Measurements from ENCODE around the gene CHST15. TPM values are rescaled to one million over a fixed set of nuclear protein-coding genes. Genes with fewer than 3 reads are reported as not detected.

CHST15 gene
- total RNA-seq (2012; rRNA removed) (0.18 and 0.28 TPM in 2 replicates), polyA plus RNA-seq (2012; rRNA removed) (0.10 and 0.14 TPM in 2 replicates), Bru-seq, nascent RNA (percentile 16 among the genes with signal in this experiment), BruChase-seq, experiment 1, labeled RNA remaining after a 6-hour chase (percentile 19 among the genes with signal in this experiment), BruChase-seq, experiment 2, labeled RNA remaining after a 2-hour chase (percentile 17 among the genes with signal in this experiment)
- polyA plus RNA-seq (2012; cell fraction: cytosol; rRNA removed), result 0.02 and 0.08 TPM in 2 replicates
- polyA plus RNA-seq (2012; cell fraction: nucleus; rRNA removed; ENCODE audit: low replicate concordance), result 0.12 and 0.18 TPM in 2 replicates
- long read RNA-seq, result 0 reads

GRCh38 chr10:124092860-124093773 is at the start of gene CHST15:
Gene CHST15, minus strand, starts transcription at chr10:124093598. Its CDS starts 47,386 bp downstream, at chr10:124046212.
- intact Hi-C loops (cut with micrococcal nuclease), result no loop called here
- Histone ChIP-seq H3K79me1 (ENCODE audit: low read depth in 1 of 2, low read length in 2 of 2) (no peaks in the 10 kb centered on the region), H2AK5ac (ENCODE audit: low read depth, low read length) (no peak within 1 kb of the TSS), H4K5ac (ENCODE audit: low read depth, low read length) (no peak within 1 kb of the TSS), H2BK15ac (ENCODE audit: low read depth, low read length) (no peak within 1 kb of the TSS), H3K9ac (ENCODE audit: low read depth, low read length) (no peak within 1 kb of the TSS), H3K4me2 (ENCODE audit: low read depth, low read length) (peak within 1 kb of the TSS; percentile 67; the same call in 1 of the 2 replicates), H3K23ac (ENCODE audit: low read depth, low read length) (no peak within 1 kb of the TSS), H3K56ac (ENCODE audit: extremely low read depth, insufficient read depth, low read length) (no peak within 1 kb of the TSS), H3K9me3 (ENCODE audit: control insufficient read depth, insufficient read depth, low read length) (peaks cover 5% of the 10 kb centered on the region; the same call in 1 of the 2 replicates), H2BK120ac (ENCODE audit: low read depth, low read length) (no peak within 1 kb of the TSS), H3K14ac (replicated peaks; ENCODE audit: low read depth, low read length) (no peak within 1 kb of the TSS), H4K91ac (ENCODE audit: insufficient read depth, low read depth, low read length) (no peak within 1 kb of the TSS), H2BK5ac (ENCODE audit: low read depth, low read length, poor library complexity, severe bottlenecking) (no peak within 1 kb of the TSS), H3K4me1 (ENCODE audit: control insufficient read depth, insufficient read depth, low read length) (no peaks in the 10 kb centered on the region; the same call in 1 of the 2 replicates), H4K20me1 (ENCODE audit: insufficient read depth, low read length) (no peaks in the 10 kb centered on the region), H4K8ac (ENCODE audit: low read depth in 2 of 2, low read length in 2 of 2) (no peak within 1 kb of the TSS), H2AK9ac (replicated peaks; ENCODE audit: low read depth, low read length, poor library complexity) (no peak within 1 kb of the TSS), H3K36me3 (ENCODE audit: control insufficient read depth, insufficient read depth, low read length) (no peaks in the 10 kb centered on the region), H3K4ac (ENCODE audit: low read depth, low read length) (no peak within 1 kb of the TSS), H3K27me3 (ENCODE audit: control insufficient read depth, insufficient read depth, low read length) (peaks cover 35% of the 10 kb centered on the region), H3K4me3 (ENCODE audit: insufficient read depth, low read depth, low read length) (peak within 1 kb of the TSS; percentile 14; the same call in 1 of the 2 replicates), H2AFZ (replicated peaks; ENCODE audit: low read length, poor library complexity) (peak within 1 kb of the TSS; percentile 41), H2BK20ac (ENCODE audit: low read depth, low read length) (no peak within 1 kb of the TSS), H3K27ac (ENCODE audit: insufficient read depth, low read length) (no peak within 1 kb of the TSS), H3K9me1 (ENCODE audit: insufficient read depth, low read length) (no peaks in the 10 kb centered on the region), H3K18ac (ENCODE audit: low read depth, low read length) (no peak within 1 kb of the TSS)
- ChIA-PET CTCF (no interaction called here), POLR2A (ENCODE audit: unreplicated experiment) (no interaction called here)
- BruUV-seq (replicated peaks), result no TSS peak
- DNase-seq, result no peak
- 1% methylated on average over 53 of the region's 106 CpGs; no CpG with 5 or more reads in 1 of the 2 experiments for WGBS, 2 experiments (ENCODE audit: extremely low coverage in 2 of 2, insufficient read length in 1 of 2)
- dilution Hi-C loops (cut with HindIII; ENCODE audit: low sequenced_read_pairs, unreplicated experiment), result no loop called here
- TF ChIP-seq NFE2L2 (IDR thresholded peaks at IDR 0.05; ENCODE audit: low read depth, low read length) (no peak), RFX5 (IDR thresholded peaks at IDR 0.05; ENCODE audit: low read depth, low read length) (no peak), FOS (IDR thresholded peaks at IDR 0.05; ENCODE audit: low read depth, low read length) (no peak)
- in situ Hi-C loops (cut with MboI; ENCODE audit: low sequenced_read_pairs), result no loop called here
- ATAC-seq (ENCODE audit: low read depth), result peak; percentile 34

Measured in IMR-90 (cell line).